Small intestine (tissue), 7 donors: ENCODE results near the gene CMSS1. TPM values are rescaled to one million over a fixed set of nuclear protein-coding genes. Genes with fewer than 3 reads are reported as not detected.
A peak's percentile ranks its signal among the peaks of the same experiment; 100 is the strongest.

ENCODE experiments used
- DNase-seq, 2 donors: peaks; one replicate each; pipeline versions ENCODE4 v3.0.0 to v3.0.0-alpha.2; 2013
- FAIRE-seq: peaks from 2 replicates; lab custom pipeline; 2012; peaks lifted over from hg19 to GRCh38; lab: Jason Lieb, UNC
- H3K27ac ChIP-seq, 3 donors: one replicate each; pipeline ENCODE4 v1.5.1; 2013; ENCODE audit warnings: low read length in 2 of 3, mild to moderate bottlenecking in 2 of 3, control low read depth in 1 of 3, inconsistent platforms in 1 of 3, low read depth in 1 of 3, moderate library complexity in 1 of 3
- H3K27me3 ChIP-seq, 3 donors: one replicate each; pipeline ENCODE4 v1.6.1; 2013; ENCODE audit warnings: low read length in 3 of 3, inconsistent platforms in 1 of 3; ENCODE audit not compliant: control insufficient read depth in 3 of 3, insufficient read depth in 3 of 3
- H3K36me3 ChIP-seq, 3 donors: one replicate each; pipeline ENCODE4 v1.6.1; 2013; ENCODE audit warnings: low read length in 3 of 3, inconsistent platforms in 1 of 3, low read depth in 1 of 3, mild to moderate bottlenecking in 1 of 3, moderate library complexity in 1 of 3; ENCODE audit not compliant: control insufficient read depth in 3 of 3, insufficient read depth in 2 of 3
- H3K4me1 ChIP-seq, 3 donors: one replicate each; pipeline ENCODE4 v1.6.1; 2013; ENCODE audit warnings: low read length in 2 of 3, inconsistent platforms in 1 of 3, low read depth in 1 of 3, mild to moderate bottlenecking in 1 of 3, moderate library complexity in 1 of 3; ENCODE audit not compliant: control insufficient read depth in 3 of 3, insufficient read depth in 2 of 3
- H3K4me3 ChIP-seq, 3 donors: one replicate each; pipeline ENCODE4 v1.5.1; 2013; ENCODE audit warnings: low read length in 3 of 3, control low read depth in 1 of 3, inconsistent platforms in 1 of 3, low read depth in 1 of 3, mild to moderate bottlenecking in 1 of 3, moderate library complexity in 1 of 3
- H3K9me3 ChIP-seq, 2 donors: one replicate each; pipeline ENCODE4 v1.6.1; 2013; ENCODE audit warnings: low read depth in 1 of 2, low read length in 1 of 2; ENCODE audit not compliant: control insufficient read depth in 2 of 2, insufficient read depth in 1 of 2
- WGBS, 3 donors: extraction: QIAGEN DNeasy Blood & Tissue Kit; methylation state at CpG; one replicate each; pipeline ENCODE4 v1.1.7; 2013; 5-methylcytosine and 5-hydroxymethylcytosine counted together
- polyA plus RNA-seq, 4 donors: library from polyadenylated mRNA; stranded (reverse) in 3 of 4; unstranded in 1 of 4; fragments of 200-250 nt in 3 of 4; fragments of 120-200 nt in 1 of 4; gene quantifications; one replicate each; pipeline versions ENCODE4 v1.2.1 to v1.2.3, GENCODE V29; 2013
- donor health status: healthy with polysubstance abuse.
- donor health status: control.
- donor health status: control.
- donor health status: Bipolar disorder and iron deficiency.
- donor health status: healthy.

CMSS1 gene
- polyA plus RNA-seq, 4 donors: 1.6 to 24.0 (median 10.4) TPM

DNA sequence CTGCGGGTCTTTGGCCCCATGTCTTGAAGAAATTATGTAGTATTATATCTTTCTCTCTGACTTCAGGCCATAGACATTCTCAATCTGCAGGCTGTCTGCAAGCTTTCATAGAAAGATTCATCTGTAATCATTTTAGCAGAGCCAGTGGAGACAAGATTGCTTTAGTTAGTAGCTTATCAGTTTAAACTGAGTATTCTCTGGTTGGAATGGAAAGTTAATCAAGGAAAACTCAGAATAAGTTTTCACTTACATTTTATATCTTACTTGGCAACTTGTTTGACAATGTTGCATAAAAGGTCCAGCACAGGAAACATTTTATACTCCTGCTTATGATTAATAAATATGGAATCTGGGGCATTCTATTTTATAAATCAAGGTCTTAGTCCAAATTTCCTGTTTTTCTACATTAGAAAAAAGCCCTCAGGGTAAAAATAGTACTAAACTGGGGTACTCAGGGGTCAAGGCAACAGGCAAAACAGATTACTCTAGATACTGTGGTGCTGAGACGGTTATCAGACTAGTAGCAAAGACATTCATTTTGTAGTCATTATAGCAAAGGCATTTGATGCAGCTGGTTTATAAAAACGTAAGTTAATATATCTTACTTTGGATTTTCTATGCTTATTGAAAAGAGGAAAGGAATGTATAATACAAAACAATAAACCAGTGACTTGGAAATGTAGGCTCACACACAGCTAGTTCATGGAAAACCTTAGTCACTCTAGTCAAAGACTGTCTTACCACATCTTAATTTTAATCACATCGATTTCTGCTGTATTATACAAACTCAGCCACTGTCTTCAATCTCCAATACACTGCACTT lies 341.9 kb downstream of the CMSS1 start:
- DNase-seq (no peak), FAIRE-seq (no peak)
- Histone ChIP-seq H3K36me3 (peaks cover 0 to 2% (median 0%) of the 10 kb centered on the region in 3 donors), H3K27me3 (no peaks in the 10 kb centered on the region), H3K9me3 (peaks cover 0 to 8% of the 10 kb centered on the region in 2 donors), H3K4me1 (no peaks in the 10 kb centered on the region), H3K27ac (peak overlapping the region in 1 of 3 donors; percentile 19), H3K4me3 (no peak overlapping the region)
- WGBS, 3 donors: 57 to 88% (median 76%) methylated on average over 4 of the region's 4 CpGs

DNA sequence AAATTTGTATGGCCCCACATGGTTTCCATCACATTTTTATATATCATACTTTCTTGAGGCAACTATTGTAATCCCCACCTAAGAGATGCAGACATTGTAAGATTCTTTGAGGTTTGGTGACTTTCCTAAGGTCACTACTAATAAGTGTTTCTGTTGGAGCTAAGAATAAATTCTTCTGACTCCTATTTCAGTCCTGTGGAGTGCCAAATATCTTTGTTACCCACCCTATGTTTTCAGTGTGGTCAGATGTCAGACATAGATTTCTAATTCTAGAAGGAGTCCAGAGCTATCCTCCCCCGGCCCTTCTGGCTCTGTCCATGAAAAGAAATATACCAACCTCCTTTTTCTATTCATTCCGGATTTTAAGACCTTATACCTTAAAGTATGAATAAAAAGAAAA lies 342.9 kb downstream of the CMSS1 start:
- WGBS, 3 donors: 92 to 95% (median 94%) methylated on average over 2 of the region's 2 CpGs
- H3K4me1 ChIP-seq: no peaks in the 10 kb centered on the region
- H3K27me3 ChIP-seq: no peaks in the 10 kb centered on the region
- no peak for DNase-seq
- no peak overlapping the region for H3K4me3 ChIP-seq
- H3K36me3 ChIP-seq: peaks cover 0 to 2% (median 0%) of the 10 kb centered on the region in 3 donors
- no peak overlapping the region for H3K27ac ChIP-seq
- FAIRE-seq: no peak
- H3K9me3 ChIP-seq: peaks cover 0 to 5% of the 10 kb centered on the region in 2 donors

DNA sequence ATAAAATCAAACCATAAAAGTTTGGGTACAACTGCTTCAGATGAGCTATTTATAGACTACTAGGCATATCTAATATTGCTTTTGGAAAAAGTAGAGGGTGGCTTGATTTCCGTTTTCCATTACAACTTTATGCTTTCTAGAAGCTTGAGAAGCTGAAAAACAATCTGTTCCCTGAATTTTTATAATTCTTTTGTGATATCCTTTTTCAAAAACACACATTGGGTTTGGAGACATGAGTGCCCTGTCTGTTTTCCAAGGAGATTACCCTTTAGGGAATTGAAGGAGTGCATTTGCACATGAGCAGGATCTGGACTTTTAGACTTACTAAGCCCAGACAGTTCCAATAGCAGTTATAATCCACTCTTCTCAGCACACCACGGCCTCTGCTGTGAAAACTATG lies 346.1 kb downstream of the CMSS1 start:
- no peaks in the 10 kb centered on the region for H3K4me1 ChIP-seq
- FAIRE-seq: no peak
- H3K27ac ChIP-seq: no peak overlapping the region
- H3K27me3 ChIP-seq: no peaks in the 10 kb centered on the region
- H3K4me3 ChIP-seq: no peak overlapping the region
- WGBS, 3 donors: 80 to 95% (median 89%) methylated on average over 2 of the region's 2 CpGs
- DNase-seq: no peak
- no peaks in the 10 kb centered on the region for H3K9me3 ChIP-seq
- H3K36me3 ChIP-seq: no peaks in the 10 kb centered on the region

DNA sequence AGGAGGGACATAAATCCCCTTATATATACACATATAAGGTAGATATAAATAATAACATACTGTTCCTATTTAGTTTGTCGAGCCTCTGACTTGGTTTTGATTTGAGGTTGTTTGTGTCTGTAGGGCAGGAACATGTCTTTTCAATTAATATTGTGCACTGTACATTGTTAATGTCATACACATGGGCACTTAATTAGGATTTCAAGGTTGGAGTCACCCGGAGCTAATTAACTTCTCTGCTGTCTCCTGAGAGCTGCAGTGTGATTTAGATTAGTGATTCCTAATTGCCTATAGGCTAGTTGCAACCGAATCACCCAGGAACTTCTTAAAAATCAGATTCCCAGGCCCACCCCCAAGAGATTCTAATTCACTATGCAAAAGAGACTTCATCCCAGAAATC lies 347.1 kb downstream of the CMSS1 start:
- no peak overlapping the region for H3K4me3 ChIP-seq
- H3K4me1 ChIP-seq: no peaks in the 10 kb centered on the region
- no peak overlapping the region for H3K27ac ChIP-seq
- no peaks in the 10 kb centered on the region for H3K36me3 ChIP-seq
- FAIRE-seq: no peak
- no peaks in the 10 kb centered on the region for H3K27me3 ChIP-seq
- DNase-seq: no peak
- H3K9me3 ChIP-seq: no peaks in the 10 kb centered on the region
- WGBS, 3 donors: 82 to 90% (median 84%) methylated on average over 3 of the region's 3 CpGs

DNA sequence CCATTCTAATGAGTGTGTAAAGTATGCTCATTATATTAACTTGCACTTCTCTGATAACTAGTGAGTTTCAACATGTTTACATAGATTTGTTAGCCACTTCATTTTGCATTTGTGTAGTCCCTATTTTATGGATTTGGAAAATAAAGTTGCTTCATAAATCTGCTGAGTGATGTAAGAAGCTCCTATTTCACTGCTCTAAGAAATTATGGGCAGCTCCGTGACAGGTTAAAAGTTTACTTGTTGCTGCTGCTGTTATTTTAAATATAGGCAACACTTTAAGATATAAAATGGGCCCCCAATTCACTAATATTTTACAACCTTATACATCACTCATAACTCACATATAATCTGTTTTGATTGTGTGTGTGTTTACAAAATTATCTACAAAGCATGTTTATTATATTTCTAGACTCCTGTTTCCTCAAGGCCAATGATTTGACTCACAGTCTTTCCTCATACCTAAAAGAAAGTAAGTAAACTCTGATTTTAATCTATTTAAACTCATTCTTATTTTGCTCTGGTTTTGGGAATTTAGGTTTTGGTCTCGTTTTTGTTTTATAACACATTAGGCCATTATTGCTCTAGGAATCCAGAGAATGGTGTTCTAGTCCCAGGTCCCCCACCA lies 348.4 kb downstream of the CMSS1 start:
- 94 to 98% (median 95%) methylated on average over 2 of the region's 2 CpGs for WGBS, 3 donors
- Histone ChIP-seq H3K36me3 (no peaks in the 10 kb centered on the region), H3K27ac (no peak overlapping the region), H3K27me3 (no peaks in the 10 kb centered on the region), H3K4me1 (no peaks in the 10 kb centered on the region), H3K4me3 (no peak overlapping the region), H3K9me3 (no peaks in the 10 kb centered on the region)
- FAIRE-seq (no peak), DNase-seq (no peak)

DNA sequence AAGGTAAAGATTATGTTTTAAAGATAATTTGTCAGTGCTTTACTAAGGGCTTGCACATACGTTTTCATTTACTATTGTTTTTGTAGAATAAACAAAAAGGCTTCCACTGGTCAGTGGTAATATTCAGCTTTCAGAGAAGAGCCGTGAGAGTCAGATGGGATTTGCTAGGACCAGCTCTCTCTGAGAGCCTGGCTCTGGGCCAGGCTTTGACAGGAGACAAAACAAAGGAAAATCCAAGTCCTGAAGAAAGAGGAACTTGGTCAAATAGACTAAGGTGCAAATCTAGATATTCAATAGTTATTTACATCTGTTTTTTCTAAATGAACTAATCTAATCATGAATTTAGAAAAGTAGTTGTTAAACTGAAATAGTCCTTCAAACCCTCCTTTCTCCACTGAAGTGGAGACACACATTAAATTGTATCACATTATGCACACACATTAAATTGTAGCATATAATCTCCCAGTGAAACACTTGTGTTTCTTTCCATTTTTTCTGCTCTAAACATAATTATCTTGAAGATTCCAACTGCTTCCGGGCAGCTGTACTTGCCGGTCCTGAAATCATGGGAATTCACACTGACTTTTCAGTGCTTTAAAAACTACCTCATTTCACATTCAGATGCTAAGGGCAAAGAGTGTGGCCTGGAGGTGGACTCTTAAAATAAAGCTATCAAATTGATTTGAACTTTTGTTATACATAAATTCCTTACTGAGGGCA lies 351.7 kb downstream of the CMSS1 start:
- no peaks in the 10 kb centered on the region for H3K27me3 ChIP-seq
- peaks cover 0 to 4% (median 3%) of the 10 kb centered on the region in 3 donors for H3K36me3 ChIP-seq
- H3K9me3 ChIP-seq: no peaks in the 10 kb centered on the region
- H3K4me3 ChIP-seq: no peak overlapping the region
- no peak for FAIRE-seq
- WGBS, 3 donors: 62 to 88% (median 84%) methylated on average over 4 of the region's 4 CpGs
- H3K4me1 ChIP-seq: no peaks in the 10 kb centered on the region
- no peak overlapping the region for H3K27ac ChIP-seq
- DNase-seq: no peak

DNA sequence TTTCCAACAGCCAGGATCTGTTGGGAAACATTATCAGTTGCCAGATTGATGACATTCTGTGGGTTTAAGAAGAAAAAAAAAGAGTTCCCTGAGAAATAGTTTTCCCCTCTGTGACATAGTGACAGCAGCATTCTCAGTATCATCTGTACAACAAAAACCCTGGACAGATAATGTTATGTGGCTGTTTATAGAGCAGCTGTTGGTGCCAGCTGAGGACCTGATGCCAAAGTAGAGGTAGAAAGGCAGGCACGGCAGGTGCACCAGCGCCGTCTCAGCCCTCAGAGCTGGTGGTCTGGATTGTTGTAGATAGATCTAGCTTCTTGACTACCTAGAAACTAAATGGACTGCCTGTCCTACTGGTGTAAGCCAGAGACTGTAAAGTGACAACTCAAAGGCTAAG lies 352.8 kb downstream of the CMSS1 start:
- H3K36me3 ChIP-seq: peaks cover 0 to 4% (median 3%) of the 10 kb centered on the region in 3 donors
- WGBS, 3 donors: 96 to 100% (median 97%) methylated on average over 3 of the region's 3 CpGs
- no peaks in the 10 kb centered on the region for H3K4me1 ChIP-seq
- H3K4me3 ChIP-seq: no peak overlapping the region
- no peak for DNase-seq
- no peak overlapping the region for H3K27ac ChIP-seq
- no peaks in the 10 kb centered on the region for H3K9me3 ChIP-seq
- H3K27me3 ChIP-seq: no peaks in the 10 kb centered on the region
- FAIRE-seq: no peak

DNA sequence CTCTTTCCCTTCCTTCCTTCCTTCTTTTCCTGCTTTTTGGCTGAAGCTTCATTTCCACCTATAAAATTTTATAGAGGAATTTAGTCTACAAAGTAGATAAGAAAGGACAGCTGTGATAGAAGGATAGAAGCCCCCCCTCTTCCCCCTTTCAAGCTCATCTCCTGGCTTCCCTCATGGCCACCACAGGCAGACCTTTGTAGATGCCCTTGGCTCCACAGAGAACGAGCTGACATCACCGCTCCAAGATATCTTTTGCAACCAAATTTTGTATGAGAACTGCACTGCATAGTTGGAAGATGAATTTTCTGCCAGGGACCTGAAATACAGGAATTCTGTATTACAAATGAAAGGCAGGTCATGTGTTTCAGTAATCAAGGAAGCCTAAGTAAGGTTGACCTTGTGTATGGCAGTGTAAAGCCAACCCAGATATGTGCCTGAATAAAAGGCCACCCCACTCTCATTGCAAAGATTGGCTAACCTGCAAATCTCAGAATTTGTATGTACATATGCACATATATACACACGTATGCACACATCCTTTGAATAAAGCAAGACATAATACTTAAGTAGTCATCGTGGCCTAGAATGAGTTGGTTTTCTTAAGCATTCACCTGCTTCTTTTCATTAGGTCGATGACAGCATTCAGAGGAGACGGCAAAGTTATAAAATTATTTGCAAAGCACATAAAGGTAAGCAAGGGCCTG lies 353.7 kb downstream of the CMSS1 start:
- WGBS, 3 donors: 91 to 97% (median 95%) methylated on average over 6 of the region's 6 CpGs
- H3K36me3 ChIP-seq: peaks cover 0 to 4% (median 3%) of the 10 kb centered on the region in 3 donors
- DNase-seq: no peak
- H3K9me3 ChIP-seq: no peaks in the 10 kb centered on the region
- H3K4me1 ChIP-seq: no peaks in the 10 kb centered on the region
- H3K27me3 ChIP-seq: no peaks in the 10 kb centered on the region
- FAIRE-seq: no peak
- H3K27ac ChIP-seq: no peak overlapping the region
- no peak overlapping the region for H3K4me3 ChIP-seq
